ENCODE data around the gene ZMYND8.

- TF ChIP-seq, protein P1, sequence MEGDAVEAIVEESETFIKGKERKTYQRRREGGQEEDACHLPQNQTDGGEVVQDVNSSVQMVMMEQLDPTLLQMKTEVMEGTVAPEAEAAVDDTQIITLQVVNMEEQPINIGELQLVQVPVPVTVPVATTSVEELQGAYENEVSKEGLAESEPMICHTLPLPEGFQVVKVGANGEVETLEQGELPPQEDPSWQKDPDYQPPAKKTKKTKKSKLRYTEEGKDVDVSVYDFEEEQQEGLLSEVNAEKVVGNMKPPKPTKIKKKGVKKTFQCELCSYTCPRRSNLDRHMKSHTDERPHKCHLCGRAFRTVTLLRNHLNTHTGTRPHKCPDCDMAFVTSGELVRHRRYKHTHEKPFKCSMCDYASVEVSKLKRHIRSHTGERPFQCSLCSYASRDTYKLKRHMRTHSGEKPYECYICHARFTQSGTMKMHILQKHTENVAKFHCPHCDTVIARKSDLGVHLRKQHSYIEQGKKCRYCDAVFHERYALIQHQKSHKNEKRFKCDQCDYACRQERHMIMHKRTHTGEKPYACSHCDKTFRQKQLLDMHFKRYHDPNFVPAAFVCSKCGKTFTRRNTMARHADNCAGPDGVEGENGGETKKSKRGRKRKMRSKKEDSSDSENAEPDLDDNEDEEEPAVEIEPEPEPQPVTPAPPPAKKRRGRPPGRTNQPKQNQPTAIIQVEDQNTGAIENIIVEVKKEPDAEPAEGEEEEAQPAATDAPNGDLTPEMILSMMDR (IDR thresholded peaks at IDR 0.05) = no peak
- TF ChIP-seq POLR2A (IDR thresholded peaks at IDR 0.05) = no peak
- TF ChIP-seq POLR2AphosphoS5 (IDR thresholded peaks at IDR 0.05) = no peak
- TF ChIP-seq EP300 (IDR thresholded peaks at IDR 0.05) = no peak
Observed at GRCh38 chr20:47183367-47183766, 173.1 kb downstream of the ZMYND8 start.
